ENCODE results near the gene COL24A1.
A peak's percentile ranks its signal among the peaks of the same experiment; 100 is the strongest.

The COL24A1 gene

DNA sequence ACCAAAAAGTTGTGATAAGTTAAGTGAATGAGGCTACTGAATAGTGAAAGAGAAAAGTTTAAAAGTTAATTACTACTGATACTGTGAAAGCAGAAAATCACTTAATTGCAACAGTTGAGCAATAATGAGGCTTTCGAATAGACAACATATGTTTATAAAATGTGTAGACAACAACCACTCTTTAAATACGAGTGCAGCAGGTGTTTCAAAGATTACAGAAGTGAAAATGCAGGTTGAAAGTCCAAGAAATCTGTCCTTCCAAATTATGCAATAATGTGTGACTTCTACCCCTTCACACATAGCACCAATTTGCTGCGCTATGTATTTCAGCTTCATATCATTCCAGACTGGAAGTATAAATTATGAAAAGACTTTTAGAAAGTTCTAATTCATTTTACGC is 213.0 kb downstream of the COL24A1 start:
- TF ChIP-seq CTCF (IDR thresholded peaks at IDR 0.05; ENCODE audit: insufficient read depth, low read length, missing control alignments), result no peak
- ChIA-PET POLR2A (no interaction called here), CTCF (interaction anchor here (0.7 kb wide), 1 partner anchor 59 kb away, joined by 3 read pairs; no protein-coding TSS in a partner anchor)
- no peak overlapping the region for H3K4me3 ChIP-seq (ENCODE audit: low read depth, low read length)
- DNase-seq (ENCODE audit: low read depth, low spot score), result no peak

DNA sequence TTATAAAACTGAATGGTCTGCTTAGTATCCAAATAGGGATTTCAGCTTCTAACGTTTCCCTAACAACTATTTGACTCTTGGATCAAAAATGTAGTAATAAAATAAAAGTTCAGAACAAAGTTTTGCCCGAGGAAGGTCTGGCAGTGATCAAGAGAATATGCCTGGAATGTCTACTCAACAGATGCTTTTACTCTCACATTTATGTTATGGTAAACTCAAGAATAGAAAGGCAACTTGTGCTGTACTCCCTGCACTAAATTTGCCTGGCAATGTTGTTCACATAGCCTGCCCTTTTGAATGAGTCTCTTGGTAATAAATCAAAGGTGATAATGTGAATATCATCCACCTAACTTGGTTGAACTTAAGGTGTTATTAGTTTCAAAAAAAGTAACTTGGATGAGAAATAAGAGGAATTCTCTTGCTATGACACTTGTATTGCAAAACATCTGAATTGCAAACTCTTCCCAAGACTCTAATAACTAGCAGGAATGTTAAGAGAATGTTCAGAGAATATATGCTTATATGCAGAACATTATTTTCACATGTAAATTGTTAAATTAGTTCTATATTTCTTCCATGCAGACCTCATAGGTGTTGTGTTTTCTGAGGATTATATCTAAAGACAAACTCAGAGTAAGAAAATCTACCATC is 215.8 kb downstream of the COL24A1 start:
- no peak for TF ChIP-seq CTCF (IDR thresholded peaks at IDR 0.05; ENCODE audit: insufficient read depth, low read length, missing control alignments)
- no peak overlapping the region for H3K4me3 ChIP-seq (ENCODE audit: low read depth, low read length)
- ChIA-PET CTCF (no interaction called here), POLR2A (no interaction called here)
- peak; percentile 29 for DNase-seq (ENCODE audit: low read depth, low spot score)

DNA sequence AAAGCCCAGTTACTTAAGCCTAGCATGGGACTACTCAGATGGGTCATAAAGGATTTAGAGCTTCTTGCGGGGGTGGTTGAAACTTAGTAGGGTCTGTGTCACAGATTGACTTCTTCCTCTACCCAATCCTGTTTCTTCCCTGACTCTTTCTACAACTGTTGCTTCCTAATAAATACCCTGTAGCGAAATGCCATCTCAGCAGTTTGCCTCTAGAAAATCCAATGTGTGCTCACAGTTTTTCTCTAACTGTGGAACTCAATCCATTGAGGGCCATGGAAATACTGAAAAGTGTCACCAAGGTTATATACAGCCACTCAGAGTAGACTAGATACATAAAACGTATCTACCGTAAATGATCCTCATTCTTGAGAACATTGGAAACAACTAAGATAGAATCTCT is 217.7 kb downstream of the COL24A1 start:
- TF ChIP-seq CTCF (IDR thresholded peaks at IDR 0.05; ENCODE audit: insufficient read depth, low read length, missing control alignments), result no peak
- H3K4me3 ChIP-seq (ENCODE audit: low read depth, low read length), result no peak overlapping the region
- ChIA-PET CTCF (interaction anchor here (1.0 kb wide), 1 partner anchor 27 kb away, joined by 3 read pairs; no protein-coding TSS in a partner anchor), POLR2A (no interaction called here)
- no peak for DNase-seq (ENCODE audit: low read depth, low spot score)

DNA sequence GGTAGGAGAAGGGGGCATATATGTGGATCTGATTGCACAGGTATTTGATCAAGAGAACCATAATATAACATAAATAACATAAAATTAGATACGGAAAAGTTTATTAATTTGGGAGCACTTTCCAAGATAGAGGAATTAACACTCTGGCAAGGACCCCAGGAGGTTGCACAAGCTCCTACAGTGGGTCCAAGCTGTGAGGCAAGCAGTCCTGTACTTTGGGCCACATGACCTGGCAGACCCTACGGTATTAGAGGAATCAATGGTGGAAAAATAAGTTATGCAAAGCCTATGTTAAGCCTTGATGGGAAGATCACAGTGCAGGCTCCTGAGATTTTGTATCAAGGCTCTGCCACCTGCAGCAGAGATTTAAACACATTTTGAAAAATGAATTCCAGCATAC is 220.1 kb downstream of the COL24A1 start:
- DNase-seq (ENCODE audit: low read depth, low spot score), result no peak
- TF ChIP-seq CTCF (IDR thresholded peaks at IDR 0.05; ENCODE audit: insufficient read depth, low read length, missing control alignments), result no peak
- ChIA-PET POLR2A (no interaction called here), CTCF (no interaction called here)
- no peak overlapping the region for H3K4me3 ChIP-seq (ENCODE audit: low read depth, low read length)

GRCh38 chr1:85936057-85936456 is 220.5 kb downstream of the COL24A1 start:
- ChIA-PET CTCF (no interaction called here), POLR2A (no interaction called here)
- DNase-seq (ENCODE audit: low read depth, low spot score), result no peak
- H3K4me3 ChIP-seq (ENCODE audit: low read depth, low read length), result no peak overlapping the region
- no peak for TF ChIP-seq CTCF (IDR thresholded peaks at IDR 0.05; ENCODE audit: insufficient read depth, low read length, missing control alignments)

DNA sequence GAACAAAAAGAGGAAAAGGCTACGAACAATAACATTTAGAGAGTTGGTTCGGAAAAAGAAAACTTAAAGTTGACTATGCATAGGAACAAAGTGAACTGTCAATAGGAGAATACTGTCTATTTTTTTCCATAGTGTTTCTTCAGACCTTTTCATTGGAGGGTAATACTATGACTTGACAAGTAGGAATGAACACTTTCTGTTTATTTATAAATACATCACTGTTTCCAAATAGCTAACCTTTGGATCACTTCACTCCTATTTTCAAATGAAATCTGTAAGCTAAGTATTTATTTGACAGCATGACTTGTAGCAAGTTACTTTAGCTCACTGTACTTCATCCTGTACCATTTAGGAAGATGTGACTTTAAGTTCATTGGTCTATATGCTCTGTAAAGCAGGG is 221.3 kb downstream of the COL24A1 start:
- TF ChIP-seq CTCF (IDR thresholded peaks at IDR 0.05; ENCODE audit: insufficient read depth, low read length, missing control alignments), result no peak
- CTCF ChIA-PET, result no interaction called here
- H3K4me3 ChIP-seq (ENCODE audit: low read depth, low read length), result no peak overlapping the region
- DNase-seq (ENCODE audit: low read depth, low spot score), result no peak
- POLR2A ChIA-PET, result no interaction called here

Data from AG04449 (cell line).